Fibroblast of skin of abdomen (primary cell): ENCODE results near the gene GOLGA6L7.
"Not testable (repeated sequence)": the region's sequence is repeated elsewhere in the genome, so short reads cannot be mapped to it uniquely, and the experiment has no call there.

Experiments used
- DNase-seq: peaks from one replicate; pipeline ENCODE4 v3.0.0-alpha.2; 2013

The GOLGA6L7 gene

DNA sequence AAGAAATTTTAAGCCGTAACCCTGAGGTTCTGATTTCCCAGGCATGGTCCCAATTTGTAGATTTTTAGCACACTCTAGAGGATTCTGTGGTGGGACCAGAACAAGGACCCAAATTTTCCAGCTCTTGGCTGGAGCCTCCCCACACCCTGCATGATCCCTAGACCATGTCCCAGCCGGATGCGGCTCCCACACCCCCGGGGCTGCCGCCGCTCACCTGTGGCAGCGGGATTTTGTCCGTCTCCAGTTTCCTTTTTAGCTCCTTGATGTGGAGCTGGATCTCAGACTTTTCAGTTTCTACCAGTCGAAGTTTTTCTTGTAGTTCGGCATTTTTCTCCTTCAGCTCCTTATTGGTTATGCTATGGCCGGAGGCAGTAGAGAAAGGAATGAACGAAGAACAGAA, 4.9 kb downstream of the GOLGA6L7 start:
- not testable (repeated sequence) for DNase-seq

DNA sequence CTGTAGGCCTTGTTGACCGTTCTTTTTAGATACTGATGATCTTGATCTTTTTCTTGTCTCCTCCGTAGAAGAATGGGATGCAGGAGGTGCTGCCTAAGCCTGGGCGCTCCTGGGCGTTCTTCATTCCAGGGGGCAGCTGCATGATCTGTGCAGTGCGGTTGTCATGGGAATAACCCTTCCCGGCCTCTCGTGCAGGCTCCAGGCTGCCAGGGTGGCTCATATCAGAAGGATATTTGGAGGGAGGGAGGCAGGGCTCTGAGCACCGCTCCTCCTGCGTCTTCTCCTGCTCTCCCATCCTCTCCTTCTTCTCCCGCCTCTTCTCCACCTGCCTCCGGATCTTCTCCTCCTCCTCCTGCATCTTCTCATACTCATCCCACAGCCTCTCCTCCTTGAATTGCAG, 6.2 kb downstream of the GOLGA6L7 start:
- not testable (repeated sequence) for DNase-seq

DNA sequence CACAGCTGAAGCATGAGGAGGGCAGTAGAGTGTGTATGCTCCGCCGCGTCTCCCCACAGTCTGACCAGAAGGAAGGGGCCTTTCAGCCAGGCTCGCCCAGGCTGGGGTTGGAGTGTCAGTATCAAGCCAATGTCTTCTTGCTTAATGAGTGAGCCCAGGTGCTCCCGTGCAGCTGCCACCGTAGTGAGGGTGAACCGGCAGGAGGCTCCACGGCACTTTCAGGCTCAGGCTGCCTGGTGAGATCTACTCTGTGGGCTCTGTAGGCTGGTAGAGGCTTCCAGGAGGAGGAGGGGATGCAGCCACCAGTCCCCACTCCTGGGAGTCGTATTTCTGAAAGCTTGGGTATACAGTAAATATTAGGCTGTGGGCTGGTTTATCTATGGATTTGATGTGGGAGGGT, 8.2 kb downstream of the GOLGA6L7 start:
- DNase-seq = not testable (repeated sequence)

DNA sequence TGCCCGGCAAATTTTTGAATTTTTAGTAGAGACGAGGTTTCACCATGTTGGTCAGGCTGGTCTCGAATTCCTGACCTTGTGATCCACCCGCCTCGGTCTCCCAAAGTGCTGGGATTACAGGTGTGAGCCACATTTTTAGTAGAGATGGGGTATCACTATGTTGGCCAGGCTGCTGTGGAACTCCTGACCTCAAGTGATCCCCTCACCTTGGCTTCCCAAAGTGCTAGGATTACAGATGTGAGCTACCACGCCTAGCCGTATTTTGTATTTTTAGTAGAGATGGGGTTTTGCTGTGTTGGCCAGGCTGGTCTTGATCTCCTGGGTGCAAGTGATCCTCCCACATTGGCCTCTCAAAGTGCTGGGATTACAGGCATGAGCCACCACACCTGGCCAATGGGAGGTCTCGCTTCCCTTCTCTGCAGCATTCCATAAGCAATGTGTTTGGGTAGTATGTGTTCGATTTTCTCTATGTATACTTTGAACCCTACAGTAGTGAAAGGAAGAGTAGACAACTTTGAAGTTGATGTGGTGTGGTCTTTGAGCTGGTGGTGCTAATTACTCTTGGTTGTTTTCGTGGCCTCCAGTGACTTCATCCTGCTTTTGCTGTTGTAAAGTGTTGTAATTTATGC, 13.4 kb downstream of the GOLGA6L7 start:
- DNase-seq = not testable (repeated sequence)

DNA sequence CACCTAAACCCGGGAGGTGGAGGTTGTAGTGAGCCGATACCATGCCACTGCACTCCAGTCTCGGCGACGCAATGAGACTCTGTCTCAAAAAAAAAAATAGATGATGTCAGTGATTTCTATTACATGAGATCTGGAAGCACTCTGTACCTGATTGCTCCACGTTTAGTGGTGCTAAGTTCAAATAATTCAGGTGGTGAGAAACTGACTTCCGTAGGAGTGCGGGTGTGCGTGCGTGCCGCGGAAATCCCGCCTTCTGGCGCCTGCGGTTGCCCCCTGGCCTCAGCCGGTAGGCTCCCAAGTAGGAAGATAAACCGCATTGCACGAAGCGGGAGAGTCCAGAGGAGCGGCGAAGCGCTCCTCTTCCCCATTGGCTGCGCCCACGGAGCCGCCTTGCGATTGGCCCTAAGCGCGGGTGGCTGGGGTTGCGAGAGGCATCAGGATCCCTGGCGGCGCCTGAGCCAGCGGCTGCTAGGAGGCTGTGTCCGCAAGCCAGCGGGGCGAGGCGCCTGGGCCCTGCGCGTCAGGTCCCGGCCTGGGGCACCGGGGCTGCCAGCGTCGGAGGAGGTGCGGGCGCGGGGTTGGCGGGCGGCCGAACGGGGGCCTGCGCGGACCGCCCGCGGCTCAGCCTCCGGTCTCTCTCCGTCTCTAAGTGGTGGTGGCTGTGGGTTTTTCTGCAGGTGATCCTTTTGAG, 16.4 kb downstream of the GOLGA6L7 start:
- DNase-seq = peak; percentile 77

DNA sequence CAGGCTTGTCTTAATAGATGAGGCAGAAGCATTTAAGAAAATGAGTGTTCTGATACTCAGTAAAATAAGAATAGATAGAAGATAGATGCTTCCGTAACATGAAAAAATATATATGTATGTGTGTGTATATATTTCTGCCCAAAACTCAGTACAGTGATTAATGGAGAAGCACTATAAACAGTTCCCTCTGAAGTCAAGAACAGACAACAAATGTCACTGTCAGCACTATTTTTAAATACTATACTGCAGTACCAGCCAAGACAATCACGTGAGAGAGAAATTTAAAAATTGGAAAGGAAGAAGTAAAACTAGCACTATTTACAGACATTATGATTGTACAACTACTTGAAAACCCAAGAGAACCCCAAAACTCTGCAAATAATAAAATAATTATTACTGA, 27.0 kb downstream of the GOLGA6L7 start:
- DNase-seq = not testable (repeated sequence)

DNA sequence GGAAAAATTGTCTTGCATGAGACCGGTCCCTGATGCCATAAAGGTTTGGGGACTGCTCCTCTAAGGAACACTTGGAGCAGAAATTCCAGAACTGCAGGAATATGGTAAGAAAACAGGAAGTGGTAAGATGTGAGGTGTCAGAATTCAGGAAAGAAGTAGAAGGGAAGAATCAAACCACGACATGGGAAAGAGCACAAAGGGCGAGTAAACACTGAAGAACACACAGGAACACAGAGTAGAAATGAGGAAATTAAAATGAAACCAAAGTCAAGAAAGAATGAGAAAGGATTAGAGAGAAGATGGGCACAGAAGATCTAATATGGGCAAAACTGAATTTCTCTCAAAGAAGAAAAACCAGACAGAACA, 28.5 kb downstream of the GOLGA6L7 start:
- not testable (repeated sequence) for DNase-seq

DNA sequence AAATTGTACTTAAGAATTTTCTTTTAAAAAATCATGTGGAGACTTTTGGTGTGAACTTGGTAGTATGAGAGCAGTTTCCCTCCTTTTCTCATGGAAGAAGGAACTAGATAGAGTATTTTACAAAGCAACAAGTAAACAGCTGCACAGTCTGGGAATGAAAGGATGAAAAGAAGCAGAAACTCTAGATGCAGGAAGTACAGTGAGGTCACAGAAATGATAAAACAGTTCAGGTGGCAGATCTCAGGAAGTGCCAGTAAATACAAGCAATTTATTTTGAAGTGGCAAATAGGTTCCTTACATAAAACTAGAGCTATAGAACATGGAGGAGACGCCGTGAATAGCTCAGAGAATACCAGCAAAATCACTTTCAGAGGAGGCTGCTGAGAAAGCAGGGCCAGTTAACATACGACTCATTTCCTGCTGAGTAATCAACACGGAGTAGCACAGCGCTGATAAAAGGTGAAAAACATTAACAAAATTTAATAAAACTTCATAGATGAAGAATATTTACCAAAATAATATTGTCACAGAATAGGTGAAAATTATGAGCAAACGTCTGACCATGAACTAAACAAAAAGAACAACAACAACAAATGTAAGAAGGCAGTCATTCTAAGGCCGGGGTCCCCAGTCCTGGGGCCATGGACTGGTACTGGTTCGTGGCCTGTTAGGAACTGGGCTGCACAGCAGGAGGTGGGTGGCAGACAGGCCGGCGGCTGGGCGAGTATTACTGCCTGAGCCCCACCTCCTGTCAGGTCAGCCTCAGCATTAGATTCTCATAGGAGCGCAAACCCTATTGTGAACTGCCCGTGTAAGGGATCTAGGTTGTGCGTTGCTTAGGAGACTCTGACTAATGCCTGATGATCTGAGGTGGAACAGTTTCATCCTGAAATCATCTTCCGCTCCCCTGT, 29.2 kb downstream of the GOLGA6L7 start:
- DNase-seq = peak; percentile 27

DNA sequence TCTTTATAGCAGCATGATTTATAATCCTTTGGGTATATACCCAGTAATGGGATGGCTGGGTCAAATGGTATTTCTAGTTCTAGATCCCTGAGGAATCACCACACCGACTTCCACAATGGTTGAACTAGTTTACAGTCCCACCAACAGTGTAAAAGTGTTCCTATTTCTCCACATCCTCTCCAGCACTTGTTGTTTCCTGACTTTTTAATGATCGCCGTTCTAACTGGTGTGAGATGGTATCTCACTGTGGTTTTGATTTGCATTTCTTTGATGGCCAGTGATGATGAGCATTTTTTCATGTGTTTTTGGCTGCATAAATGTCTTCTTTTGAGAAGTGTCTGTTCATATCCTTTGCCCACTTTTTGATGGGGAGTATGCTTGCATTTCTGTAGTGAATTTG, 30.3 kb downstream of the GOLGA6L7 start:
- DNase-seq = not testable (repeated sequence)

DNA sequence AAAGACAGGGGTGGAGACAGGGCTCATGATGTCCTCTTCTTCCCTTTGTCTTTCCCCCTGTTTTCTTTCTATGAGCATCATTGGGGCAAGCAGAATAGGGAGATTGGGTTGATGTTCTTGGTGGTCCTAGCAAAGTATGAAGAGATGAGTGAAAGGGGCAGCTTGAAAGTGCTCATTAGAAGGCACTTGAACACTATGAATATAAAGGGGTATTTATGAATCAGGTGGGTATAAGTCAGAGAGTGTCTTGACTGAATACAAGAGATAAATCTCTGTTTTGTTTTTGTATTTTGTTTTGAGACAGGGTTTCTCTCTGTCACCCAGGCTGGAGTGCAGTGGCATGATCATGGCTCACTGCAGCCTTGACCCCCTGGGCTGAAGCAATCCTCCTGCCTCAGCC, 34.4 kb downstream of the GOLGA6L7 start:
- not testable (repeated sequence) for DNase-seq

DNA sequence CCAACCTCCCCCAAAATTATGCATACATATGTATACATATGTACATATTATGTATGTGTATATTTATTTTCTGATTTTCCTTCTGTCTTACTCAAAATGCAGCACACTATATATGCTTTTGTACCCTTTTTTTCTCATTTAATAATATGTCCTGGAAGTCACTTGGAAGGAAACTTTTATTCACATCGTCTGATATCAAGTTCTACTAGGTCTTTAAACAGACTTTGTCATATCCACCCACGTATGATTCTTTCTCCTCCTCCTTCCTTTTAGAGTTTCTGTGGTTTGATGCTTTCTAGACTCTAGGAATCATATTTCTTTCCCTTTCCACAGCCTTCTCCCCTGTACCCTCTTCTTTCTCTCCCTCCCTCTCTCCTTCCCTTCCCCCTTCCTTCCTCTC, 35.1 kb downstream of the GOLGA6L7 start:
- DNase-seq = not testable (repeated sequence)

DNA sequence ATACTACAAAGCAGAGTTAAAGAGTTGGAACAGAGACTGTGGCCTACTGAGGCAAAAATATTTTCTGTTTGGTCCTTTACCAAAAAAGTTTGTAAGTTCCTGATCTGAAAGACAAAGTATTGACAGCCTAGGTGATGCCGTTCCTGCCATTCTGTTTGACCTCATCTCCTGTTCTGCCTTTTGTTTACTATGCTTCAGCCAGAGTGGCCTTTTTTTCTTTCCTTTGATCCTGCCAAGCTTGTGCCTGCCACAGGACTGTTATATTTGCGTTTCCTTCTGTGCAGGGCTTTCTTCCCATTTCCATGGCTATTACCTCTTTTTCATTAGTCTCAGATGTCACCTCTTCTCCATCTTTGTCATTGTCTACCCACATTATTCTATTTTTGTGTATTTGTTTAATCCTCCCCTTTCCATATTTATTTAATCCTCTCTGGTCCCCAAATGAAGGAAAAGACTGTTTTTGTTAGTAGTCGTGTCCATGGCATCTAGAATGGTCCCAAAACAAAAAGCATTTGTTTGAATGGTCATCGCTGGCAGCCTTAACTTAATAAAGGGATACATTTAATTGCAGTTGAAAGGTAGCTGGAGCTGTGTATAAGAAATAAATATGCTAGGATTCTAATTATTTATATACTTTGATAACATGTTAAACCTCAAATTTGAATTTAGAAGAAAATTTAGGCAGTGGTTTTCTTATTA, 36.4 kb downstream of the GOLGA6L7 start:
- not testable (repeated sequence) for DNase-seq

DNA sequence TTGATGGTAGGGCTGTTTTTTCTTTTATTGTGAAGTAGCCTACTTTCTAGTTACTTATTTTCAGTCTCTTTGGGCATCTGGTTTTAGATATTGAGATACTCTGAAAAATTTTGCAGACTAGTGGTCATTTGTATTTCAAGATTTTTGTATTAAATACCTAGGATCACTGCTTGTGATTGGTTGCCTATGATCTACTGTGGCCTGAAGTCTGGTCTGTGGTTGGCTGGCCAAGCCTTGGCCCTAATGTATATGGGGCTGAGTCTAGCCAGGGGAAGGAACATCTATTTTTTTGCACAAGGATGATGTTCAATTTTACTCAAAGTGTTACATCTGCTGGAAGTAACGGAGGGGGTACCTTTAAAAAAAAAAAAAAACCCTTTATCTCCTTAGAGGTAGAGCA, 38.0 kb downstream of the GOLGA6L7 start:
- DNase-seq = not testable (repeated sequence)

DNA sequence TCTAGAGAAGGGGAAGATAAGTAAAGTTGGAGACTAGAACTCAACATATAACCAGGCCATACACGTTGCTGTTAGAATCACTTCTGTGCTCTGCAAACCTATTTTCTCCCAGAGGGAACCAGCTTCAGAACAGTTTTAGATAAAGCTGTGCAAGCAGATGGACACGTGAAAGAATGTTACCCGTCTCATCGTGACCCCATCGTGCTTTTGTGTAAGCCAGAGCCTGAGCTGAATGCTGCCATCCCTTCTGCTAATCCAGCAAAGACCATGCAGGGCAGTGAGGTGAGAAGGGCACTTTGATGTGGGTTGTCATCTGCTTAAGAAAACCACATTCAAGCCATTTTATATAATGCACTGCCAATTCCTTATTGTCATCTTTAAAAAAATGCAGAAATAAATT, 40.3 kb downstream of the GOLGA6L7 start:
- DNase-seq = not testable (repeated sequence)

DNA sequence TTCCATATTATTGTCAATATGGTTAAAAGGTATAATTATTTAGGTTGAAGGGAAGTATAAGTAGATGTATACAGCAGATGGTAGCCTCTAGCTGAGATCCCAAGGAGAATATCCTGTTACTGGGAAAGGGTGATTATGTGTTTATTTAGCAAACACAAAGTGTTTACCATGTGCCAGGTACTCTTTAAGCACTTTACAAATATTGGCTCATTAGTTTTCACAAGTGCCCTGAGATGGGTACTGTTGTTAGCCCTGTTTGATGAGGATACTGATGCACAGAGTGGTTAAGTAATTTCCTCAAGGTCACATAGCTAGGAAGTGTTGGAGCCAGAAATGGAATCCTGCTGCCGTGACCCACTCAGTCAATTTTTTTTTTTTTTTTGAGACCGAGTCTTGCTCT, 48.1 kb downstream of the GOLGA6L7 start:
- DNase-seq = not testable (repeated sequence)

DNA sequence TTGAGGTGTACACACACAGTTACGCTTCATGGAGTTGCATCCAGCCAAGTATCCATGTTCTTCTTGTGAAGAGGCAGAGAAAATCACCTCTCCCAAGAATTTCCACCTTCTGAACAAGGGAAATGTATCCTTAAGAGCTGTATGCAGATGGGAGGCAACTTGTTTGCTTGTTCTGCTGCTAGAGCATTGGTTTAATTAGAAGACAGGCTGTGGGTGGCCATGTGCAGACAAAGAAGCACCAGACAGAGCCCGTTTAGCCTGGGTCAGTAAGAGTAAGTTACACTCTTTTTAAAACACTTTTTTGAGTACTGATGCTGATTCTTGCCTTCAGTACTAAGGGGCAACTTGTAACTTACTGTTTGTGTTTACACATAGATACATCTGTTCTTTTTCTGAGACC, 50.2 kb downstream of the GOLGA6L7 start:
- DNase-seq = not testable (repeated sequence)

DNA sequence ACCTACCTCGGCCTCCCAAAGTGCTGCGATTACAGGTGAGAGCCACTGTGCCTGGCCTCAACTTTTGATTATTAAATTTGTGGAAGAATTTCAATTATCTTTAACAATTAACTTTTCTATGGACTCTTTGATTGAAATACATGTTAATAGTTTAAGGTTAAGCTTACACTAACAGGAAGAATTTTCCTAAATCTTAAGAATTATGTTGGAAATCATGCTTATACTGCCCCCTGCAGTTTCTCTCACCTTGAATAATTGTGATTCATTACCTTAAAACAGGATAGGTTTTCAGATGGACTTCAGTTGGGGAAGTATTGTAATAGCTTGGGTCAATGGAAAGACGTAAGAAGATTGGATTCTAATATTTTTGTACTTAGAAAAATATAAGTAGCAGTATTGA, 54.2 kb downstream of the GOLGA6L7 start:
- not testable (repeated sequence) for DNase-seq
